GM12891 (cell line): ENCODE results near the gene SLC1A5.

Experiments used
- PAX5 ChIP-seq: IDR thresholded peaks from 2 replicates; pipeline ENCODE4 v1.6.1; 2011; ENCODE audit warnings: low read length, moderate library complexity, mild to moderate bottlenecking; ENCODE audit not compliant: insufficient read depth, severe bottlenecking
- POLR2A ChIP-seq: IDR thresholded peaks from 2 replicates; pipeline ENCODE4 v1.6.1; 2011; ENCODE audit warnings: low read depth, low read length, control low read depth
- POLR2AphosphoS5 ChIP-seq: IDR thresholded peaks from 2 replicates; pipeline ENCODE4 v1.6.1; 2011; ENCODE audit warnings: low read depth, low read length, control low read depth

DNA sequence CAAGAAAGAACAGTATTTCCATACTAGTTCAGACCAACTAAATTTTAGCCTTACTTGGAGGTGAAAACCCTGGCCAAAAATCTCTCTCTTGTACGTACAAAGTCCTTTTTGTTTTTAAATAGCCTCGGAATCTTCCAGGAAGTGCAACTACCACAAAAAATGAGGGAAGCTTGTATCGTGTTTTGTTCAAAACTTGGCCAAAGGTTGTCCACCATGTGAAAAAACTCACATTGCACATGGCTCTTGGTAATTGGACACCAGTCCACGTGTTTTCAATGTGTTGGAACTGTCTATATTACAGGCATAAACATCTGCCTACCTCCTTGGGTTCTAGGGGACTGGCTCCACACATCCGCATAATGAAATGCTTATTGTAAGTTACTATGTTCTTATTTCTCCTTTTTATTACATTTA is 27.0 kb downstream of the SLC1A5 start:
- no peak for TF ChIP-seq PAX5
- no peak for TF ChIP-seq POLR2A
- TF ChIP-seq POLR2AphosphoS5 = no peak
